MM.1S (cell line): ENCODE results near the gene AUTS2.

Experiments
- DNase-seq: peaks from one replicate; pipeline ENCODE4 v3.0.0-alpha.2; 2015
- H2AFZ ChIP-seq: fragments of 300-600 bp; sonication (generic); 2 replicates; pipeline ENCODE4 v1.6.0; 2016; ENCODE audit warnings: antibody characterized with exemption, low read length
- H3F3A ChIP-seq: fragments of 300-600 bp; sonication (generic); 2 replicates; pipeline ENCODE4 v1.6.1; 2016; ENCODE audit warnings: mild to moderate bottlenecking, antibody characterized with exemption, low read length, moderate library complexity, mixed read lengths; ENCODE audit not compliant: insufficient read depth
- H3K27ac ChIP-seq: fragments of 300-600 bp; sonication (generic); 2 replicates; pipeline ENCODE4 v1.5.1; 2016; ENCODE audit warnings: mild to moderate bottlenecking, low read length
- H3K27me3 ChIP-seq: fragments of 300-600 bp; sonication (generic); replicated peaks from 2 replicates; pipeline ENCODE4 v1.6.0; 2016; ENCODE audit warnings: low read length; ENCODE audit not compliant: insufficient read depth
- H3K36me3 ChIP-seq: fragments of 300-600 bp; sonication (generic); replicated peaks from 2 replicates; pipeline ENCODE4 v1.6.1; 2016; ENCODE audit warnings: mild to moderate bottlenecking, low read length, mixed read lengths; ENCODE audit not compliant: insufficient read depth
- H3K4me1 ChIP-seq: fragments of 300-600 bp; sonication (generic); 2 replicates; pipeline ENCODE4 v1.6.1; 2016; ENCODE audit warnings: low read length, mixed read lengths
- H3K4me2 ChIP-seq: fragments of 300-600 bp; sonication (generic); 2 replicates; pipeline ENCODE4 v1.6.0; 2016; ENCODE audit warnings: low read depth, low read length
- H3K4me3 ChIP-seq: fragments of 300-600 bp; sonication (generic); 2 replicates; pipeline ENCODE4 v1.5.1; 2016; ENCODE audit warnings: low read length, mixed read lengths
- H3K79me2 ChIP-seq: fragments of 300-600 bp; sonication (generic); 2 replicates; pipeline ENCODE4 v1.6.1; 2016; ENCODE audit warnings: mixed run types, low read length, mixed read lengths
- H3K9ac ChIP-seq: fragments of 300-600 bp; sonication (generic); 2 replicates; pipeline ENCODE4 v1.6.1; 2016; ENCODE audit warnings: low read length, mixed read lengths
- H3K9me2 ChIP-seq: fragments of 300-600 bp; sonication (generic); replicated peaks from 2 replicates; pipeline ENCODE4 v1.6.1; 2016; ENCODE audit warnings: mild to moderate bottlenecking, low read length, mixed read lengths; ENCODE audit not compliant: insufficient read depth
- H3K9me3 ChIP-seq: fragments of 300-600 bp; sonication (generic); replicated peaks from 2 replicates; pipeline ENCODE4 v1.6.1; 2016; ENCODE audit warnings: mild to moderate bottlenecking, low read length, mixed read lengths; ENCODE audit not compliant: insufficient read depth
- H4K20me1 ChIP-seq: fragments of 300-600 bp; sonication (generic); 2 replicates; pipeline ENCODE4 v1.6.1; 2016; ENCODE audit warnings: mild to moderate bottlenecking, low read length, moderate library complexity, mixed read lengths; ENCODE audit not compliant: insufficient read depth
- CTCF ChIP-seq: fragments of 300-600 bp; sonication (generic); IDR thresholded peaks from 2 replicates; pipeline ENCODE4 v1.5.1; 2016; ENCODE audit warnings: antibody characterized with exemption, low read length, mixed read lengths
- EZH2 ChIP-seq: fragments of 300-600 bp; sonication (generic); optimal IDR thresholded peaks from 2 replicates; pipeline ENCODE3; 2017; ENCODE audit warnings: low read depth, mild to moderate bottlenecking, antibody characterized with exemption, low read length, mixed read lengths
- EZH2phosphoT487 ChIP-seq: fragments of 300-600 bp; sonication (generic); IDR thresholded peaks from 2 replicates; pipeline ENCODE4 v1.6.1; 2018; ENCODE audit warnings: antibody characterized with exemption, low read length

Gene AUTS2

DNA sequence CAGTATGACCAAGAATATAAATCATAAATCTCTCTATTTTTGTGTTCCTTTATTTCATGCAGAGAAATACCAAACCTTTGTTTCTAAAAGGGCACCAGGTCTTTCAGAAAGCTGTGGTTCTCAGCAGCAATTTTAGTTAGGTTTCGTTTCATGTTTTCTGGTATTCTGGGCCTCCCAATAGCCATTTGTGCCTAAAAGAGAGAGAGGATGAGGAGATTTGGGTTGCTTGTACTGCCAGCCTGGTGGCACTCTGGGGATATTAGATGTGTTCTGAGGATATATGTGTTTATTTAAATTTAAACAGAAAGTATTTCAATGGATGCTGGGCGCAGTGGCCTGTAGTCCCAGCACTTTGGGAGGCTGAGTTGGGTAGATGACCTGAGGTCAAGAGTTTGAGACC, 471.7 kb downstream of the AUTS2 start:
- peaks cover 32% of the 10 kb centered on the region for H3K4me1 ChIP-seq

DNA sequence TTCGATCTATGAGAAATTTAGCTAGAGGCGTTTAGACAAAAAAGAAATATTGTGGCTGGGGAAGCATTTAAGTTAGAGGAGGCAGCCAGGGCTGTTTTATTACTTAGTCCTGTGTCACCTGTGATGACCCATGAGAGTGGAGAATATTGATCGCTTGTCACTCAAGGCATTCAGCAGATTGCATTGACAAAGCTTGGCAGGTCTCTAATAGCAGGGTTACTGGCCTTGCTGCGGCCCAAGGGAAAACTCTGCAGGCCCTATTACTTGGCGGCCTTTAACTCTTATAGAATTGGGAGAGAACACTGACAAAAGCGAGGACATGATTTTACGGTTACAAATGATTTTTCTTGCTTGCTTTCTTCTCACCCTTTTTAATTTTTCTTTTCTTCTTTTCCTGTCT, 473.5 kb downstream of the AUTS2 start:
- no peaks in the 10 kb centered on the region for H3K9me2 ChIP-seq
- no peaks in the 10 kb centered on the region for H3K9me3 ChIP-seq
- H3K79me2 ChIP-seq, result no peaks in the 10 kb centered on the region
- no peaks in the 10 kb centered on the region for H4K20me1 ChIP-seq
- TF ChIP-seq EZH2phosphoT487 (no peak), EZH2 (no peak), CTCF (no peak)
- H3F3A ChIP-seq, result peaks cover 10% of the 10 kb centered on the region; the same call in 1 of the 2 replicates
- H3K27me3 ChIP-seq, result no peaks in the 10 kb centered on the region
- no peak overlapping the region for H3K4me2 ChIP-seq
- H3K27ac ChIP-seq, result peak overlapping the region; percentile 64; the same call in 1 of the 2 replicates
- no peak overlapping the region for H3K9ac ChIP-seq
- peaks cover 32% of the 10 kb centered on the region for H3K4me1 ChIP-seq
- no peak for DNase-seq
- H3K4me3 ChIP-seq, result no peak overlapping the region
- H3K36me3 ChIP-seq, result no peaks in the 10 kb centered on the region
- no peak overlapping the region for H2AFZ ChIP-seq

More for the DNA sequence above, 471.7 kb downstream of the AUTS2 start:
- no peak overlapping the region for H2AFZ ChIP-seq
- no peaks in the 10 kb centered on the region for H3K79me2 ChIP-seq
- TF ChIP-seq CTCF (no peak), EZH2 (no peak), EZH2phosphoT487 (no peak)
- H3K27ac ChIP-seq, result peak overlapping the region; percentile 67; the same call in 1 of the 2 replicates
- H3K9ac ChIP-seq, result no peak overlapping the region
- H3K36me3 ChIP-seq, result no peaks in the 10 kb centered on the region
- H4K20me1 ChIP-seq, result no peaks in the 10 kb centered on the region
- H3K9me2 ChIP-seq, result no peaks in the 10 kb centered on the region
- no peaks in the 10 kb centered on the region for H3K27me3 ChIP-seq
- no peaks in the 10 kb centered on the region for H3K9me3 ChIP-seq
- H3K4me2 ChIP-seq, result peak overlapping the region; percentile 4; the same call in 1 of the 2 replicates
- peak; percentile 76 for DNase-seq
- H3F3A ChIP-seq, result peaks cover 10% of the 10 kb centered on the region; the same call in 1 of the 2 replicates
- H3K4me3 ChIP-seq, result no peak overlapping the region

GRCh38 chr7:70072220-70072619, 473.9 kb downstream of the AUTS2 start:
- Histone ChIP-seq H3F3A (peaks cover 10% of the 10 kb centered on the region; the same call in 1 of the 2 replicates), H3K27ac (peak overlapping the region; percentile 64; the same call in 1 of the 2 replicates), H3K4me1 (peaks cover 32% of the 10 kb centered on the region), H3K4me2 (peak overlapping the region; percentile 28; the same call in 1 of the 2 replicates), H3K36me3 (no peaks in the 10 kb centered on the region), H3K9ac (no peak overlapping the region), H3K27me3 (no peaks in the 10 kb centered on the region), H2AFZ (no peak overlapping the region), H3K4me3 (no peak overlapping the region), H3K9me3 (no peaks in the 10 kb centered on the region), H3K79me2 (no peaks in the 10 kb centered on the region), H3K9me2 (no peaks in the 10 kb centered on the region), H4K20me1 (no peaks in the 10 kb centered on the region)
- TF ChIP-seq EZH2phosphoT487 (no peak), EZH2 (no peak), CTCF (no peak)
- peak; percentile 68 for DNase-seq
